Uterus (tissue), 2 donors: ENCODE measurements around the gene FHIT.

ENCODE experiments used
- POLR2A ChIP-seq, 2 donors: fragments of 450-650 bp; IDR thresholded peaks; one replicate each; pipeline ENCODE4 v1.6.1; 2016; ENCODE audit warnings: antibody characterized with exemption in 2 of 2, mild to moderate bottlenecking in 1 of 2, moderate library complexity in 1 of 2
- TF ChIP-seq, protein P1 (sequence below), 4 experiments: fragments of 200-600 bp in 2 of 4; fragments of 450-650 bp in 2 of 4; sonication (generic) in 2 of 4; IDR thresholded peaks; one replicate each; pipeline ENCODE4 v1.5.1; 2016 to 2019; ENCODE audit warnings: antibody characterized with exemption in 4 of 4, mild to moderate bottlenecking in 2 of 4, moderate library complexity in 1 of 4

- TF ChIP-seq, protein P1, sequence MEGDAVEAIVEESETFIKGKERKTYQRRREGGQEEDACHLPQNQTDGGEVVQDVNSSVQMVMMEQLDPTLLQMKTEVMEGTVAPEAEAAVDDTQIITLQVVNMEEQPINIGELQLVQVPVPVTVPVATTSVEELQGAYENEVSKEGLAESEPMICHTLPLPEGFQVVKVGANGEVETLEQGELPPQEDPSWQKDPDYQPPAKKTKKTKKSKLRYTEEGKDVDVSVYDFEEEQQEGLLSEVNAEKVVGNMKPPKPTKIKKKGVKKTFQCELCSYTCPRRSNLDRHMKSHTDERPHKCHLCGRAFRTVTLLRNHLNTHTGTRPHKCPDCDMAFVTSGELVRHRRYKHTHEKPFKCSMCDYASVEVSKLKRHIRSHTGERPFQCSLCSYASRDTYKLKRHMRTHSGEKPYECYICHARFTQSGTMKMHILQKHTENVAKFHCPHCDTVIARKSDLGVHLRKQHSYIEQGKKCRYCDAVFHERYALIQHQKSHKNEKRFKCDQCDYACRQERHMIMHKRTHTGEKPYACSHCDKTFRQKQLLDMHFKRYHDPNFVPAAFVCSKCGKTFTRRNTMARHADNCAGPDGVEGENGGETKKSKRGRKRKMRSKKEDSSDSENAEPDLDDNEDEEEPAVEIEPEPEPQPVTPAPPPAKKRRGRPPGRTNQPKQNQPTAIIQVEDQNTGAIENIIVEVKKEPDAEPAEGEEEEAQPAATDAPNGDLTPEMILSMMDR (IDR thresholded peaks at IDR 0.05), result no peak
- no peak for TF ChIP-seq POLR2A (IDR thresholded peaks at IDR 0.05)
These were observed 493.1 kb downstream of the FHIT start for GRCh38 chr3:60758171-60758570.
